GM21529 (cell line): Measurements from ENCODE around the gene UQCC5.

Source experiments
- ATAC-seq: cut with Tn5 transposase; IDR thresholded peaks from one replicate; pipeline ENCODE4 v1.9.1; 2021; ENCODE audit not compliant: unreplicated experiment

UQCC5 gene

DNA sequence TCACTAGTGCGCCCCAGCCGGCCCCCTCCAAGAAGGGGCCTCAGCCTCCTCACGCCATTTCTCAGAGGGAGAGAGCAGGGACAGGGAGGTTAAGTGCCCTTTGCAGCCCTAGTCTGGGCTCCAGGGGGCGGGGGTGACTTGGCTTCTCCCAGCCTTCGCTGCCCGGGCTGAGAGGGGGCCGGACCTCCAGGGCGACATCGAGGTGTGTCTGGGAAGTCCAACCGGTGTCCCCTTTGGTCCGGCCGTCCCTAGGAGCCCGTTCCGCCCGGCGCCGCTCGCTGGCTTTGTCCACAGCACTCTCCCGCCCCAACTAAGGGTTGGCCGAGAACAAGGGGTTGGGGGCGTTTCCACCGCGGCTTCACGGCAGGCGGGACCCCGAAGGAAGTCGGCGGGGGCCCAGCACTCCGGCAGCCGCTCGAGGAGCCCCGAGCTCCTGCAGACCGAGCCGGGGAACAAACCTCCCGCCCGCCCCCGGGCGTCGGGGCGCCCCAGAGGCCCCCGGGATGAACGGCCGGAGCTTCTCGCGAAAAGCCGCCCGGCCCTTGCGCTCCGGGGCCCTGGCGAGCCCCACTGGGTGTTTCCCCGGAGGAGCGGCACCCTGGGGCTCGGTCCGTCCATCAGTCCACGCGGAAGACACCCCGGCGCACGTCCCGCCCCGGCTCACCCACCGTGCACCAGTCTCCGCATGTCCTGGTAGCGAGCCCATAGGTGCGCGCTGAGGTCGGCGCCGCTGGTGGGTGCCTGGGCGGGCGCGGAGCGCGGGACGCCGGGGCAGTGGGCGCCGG is 3.4 kb upstream of the UQCC5 start:
- ATAC-seq: no peak

DNA sequence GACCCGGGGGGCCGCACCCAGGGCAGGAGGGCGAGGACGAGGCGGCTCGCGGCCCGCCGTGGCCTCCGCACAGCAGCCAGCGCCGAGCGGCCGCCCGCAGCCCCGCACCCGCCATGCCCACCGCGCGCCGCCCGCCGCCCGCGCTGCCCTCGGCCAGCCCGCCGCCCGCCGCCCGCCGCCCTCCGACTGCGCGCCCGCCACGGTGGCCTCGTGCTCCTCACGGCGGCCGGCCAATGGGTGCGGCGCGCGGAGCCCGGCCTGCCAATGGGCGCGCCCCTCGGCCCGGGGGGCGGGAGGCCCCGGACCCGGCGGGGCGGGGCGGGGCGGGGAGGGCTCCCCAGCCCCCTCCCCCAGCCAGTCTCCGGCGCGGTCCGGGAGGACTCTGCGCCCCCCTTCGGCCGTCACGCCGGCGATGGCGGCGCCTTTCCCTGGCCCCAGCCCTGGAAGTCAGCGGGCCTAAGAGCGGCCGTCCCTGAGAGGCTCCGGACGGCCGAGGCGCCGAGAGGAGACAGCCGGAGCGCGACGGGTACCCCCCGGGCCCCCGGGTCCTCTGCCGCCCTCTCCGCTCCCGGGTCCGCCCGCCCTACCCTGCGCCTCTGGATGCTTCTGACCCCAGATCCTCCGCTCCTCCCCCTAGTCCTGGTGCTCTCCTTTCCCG is 2.7 kb upstream of the UQCC5 start, which contains the start of gene NT5DC2:
Gene NT5DC2 (minus strand): TSS at position 235 of the 658 bp plus-strand sequence. CDS start 120 bp downstream, at position 115.
- ATAC-seq: no peak

DNA sequence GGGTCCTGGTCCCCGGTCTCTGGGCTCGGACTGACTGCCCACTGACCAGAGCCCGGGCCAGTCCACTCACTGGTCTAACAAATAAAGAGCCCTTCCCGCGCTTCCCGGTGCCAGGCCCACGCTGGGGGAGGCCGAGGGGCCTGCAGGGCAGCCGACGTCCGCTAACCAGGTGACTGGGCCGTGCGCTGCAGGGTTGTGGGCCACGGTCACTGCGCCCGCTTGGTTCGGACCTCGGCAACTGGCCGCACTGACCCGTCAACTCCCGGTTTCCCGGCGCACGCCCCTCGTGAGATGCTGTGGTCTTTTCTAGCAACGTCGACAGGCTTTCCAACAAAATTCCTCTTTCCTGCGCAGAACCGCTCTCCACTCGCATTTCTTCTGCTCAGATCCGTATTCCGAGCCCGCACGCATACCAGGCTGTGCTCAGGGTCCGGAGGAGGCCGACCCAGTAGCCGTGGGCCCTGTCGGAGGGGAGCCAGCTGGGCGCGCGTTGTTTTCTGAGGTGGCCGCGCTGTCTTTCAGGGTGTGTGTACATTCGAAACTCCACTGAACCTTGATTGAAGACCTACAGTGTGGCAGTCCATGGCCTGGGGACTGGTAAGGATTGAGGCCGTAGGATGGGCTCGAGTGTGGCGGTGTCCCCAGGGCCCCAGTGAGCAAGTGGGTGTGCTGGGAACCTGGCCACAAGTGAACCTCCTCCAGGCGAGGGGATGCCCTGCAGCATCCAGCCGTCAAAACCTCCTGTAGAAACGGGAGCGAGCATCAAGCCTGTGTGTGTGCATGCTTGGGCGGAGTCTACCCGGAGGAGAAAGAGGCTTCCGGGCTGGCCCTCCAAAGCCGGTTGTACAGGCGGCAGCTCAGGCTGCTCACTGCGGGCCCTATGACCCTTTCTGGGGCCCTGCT is 1.9 kb upstream of the UQCC5 start:
- ATAC-seq: no peak

DNA sequence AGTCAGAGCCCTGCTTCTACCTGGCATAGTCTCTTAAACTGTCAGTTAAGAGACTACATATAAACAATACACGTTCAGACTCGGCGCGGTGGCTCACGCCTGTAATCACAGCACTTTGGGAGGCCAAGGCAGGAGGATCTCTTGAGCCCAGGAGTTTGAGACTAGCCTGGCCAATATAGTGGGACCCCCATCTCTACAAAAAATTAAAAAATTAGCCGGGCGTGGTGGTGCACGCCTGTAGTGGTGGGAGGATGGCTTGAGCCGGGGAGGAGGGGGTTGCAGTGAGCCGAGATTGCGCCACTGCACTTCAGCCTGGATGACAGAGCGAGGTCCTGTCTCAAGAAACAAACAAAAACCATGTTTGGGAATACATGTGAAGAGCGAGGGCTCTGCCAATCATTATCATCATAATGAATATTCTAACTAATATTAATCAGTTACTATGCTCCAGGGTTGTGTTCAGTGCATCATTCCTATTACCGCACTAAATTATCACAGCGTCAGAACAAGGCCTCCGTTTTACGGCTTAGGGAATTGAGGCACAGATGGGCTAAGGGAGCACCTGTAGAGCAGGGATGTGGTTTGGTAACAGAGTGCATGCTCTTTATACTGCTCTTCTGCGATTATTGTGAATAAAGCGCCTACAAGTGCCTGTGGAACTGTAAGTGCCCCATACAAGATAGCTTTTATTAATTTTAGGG is 844 bp upstream of the UQCC5 start:
- no peak for ATAC-seq

DNA sequence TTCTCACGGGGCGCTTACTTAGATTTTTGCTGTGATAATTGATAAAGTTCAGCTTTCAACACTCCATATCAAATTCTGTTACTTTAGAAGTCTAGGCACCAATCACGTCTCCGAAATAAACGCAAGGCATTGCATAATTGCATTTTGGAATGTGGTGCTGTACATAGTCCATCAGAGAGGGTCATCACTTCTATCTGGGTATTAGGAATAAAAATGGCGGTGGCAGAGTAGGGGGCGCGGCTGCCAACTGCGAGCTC is 365 bp upstream of the UQCC5 start:
- no peak for ATAC-seq

DNA sequence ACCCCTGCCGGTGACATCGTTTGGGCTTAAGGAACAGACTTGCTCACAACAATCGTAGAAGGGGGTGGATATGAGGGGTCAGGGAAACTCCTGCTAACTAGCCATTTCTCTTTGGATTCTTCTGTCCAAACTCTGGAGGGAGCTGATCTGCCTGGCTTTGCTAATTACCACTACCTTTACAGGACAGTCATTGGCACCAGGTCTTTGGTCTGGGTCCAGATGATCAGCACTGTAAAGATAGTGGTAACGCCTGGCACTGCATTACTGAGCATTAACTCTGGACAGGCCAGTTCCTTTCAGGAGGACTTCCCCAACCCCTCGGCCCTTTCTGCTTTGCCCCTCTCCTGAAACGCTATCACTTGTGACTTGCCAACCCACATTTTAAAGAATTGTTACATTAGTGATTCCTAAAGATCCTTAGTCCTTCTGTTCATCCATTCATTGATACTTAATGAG is 788 bp downstream of the UQCC5 start:
- ATAC-seq: no peak

DNA sequence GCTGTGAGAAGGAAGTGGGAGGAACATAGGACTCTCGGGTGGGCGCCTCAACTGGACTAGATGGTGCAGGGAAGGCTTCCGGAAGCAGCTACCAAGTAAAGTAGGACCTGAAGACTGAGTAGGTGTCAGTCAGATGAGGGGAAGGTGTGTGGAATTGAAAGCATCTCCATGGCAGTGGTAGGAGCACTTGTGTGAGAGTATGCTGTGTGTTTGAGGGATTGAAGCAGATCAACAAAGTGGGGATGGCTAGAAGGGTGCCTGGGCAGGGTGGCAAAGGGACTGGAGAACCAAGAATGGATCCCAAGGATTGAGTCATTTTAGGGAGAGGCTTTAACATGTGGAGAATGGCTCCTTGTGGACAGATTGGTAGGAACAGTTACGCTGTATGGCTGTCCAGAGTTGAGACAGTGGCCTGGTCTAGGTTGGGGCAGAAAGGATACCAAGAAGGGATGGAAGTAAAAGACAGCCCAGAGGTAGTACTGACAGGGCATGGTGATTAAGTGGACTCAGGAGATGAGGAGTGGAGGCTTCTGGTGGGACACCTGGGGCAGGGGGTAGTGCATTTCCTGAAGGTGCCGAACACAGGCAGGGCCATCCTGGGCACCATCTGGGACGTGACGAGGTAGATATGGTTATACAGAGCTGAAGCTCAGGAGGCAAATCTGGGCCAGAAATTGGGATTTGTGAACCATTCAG is 1.5 kb downstream of the UQCC5 start:
- no peak for ATAC-seq

DNA sequence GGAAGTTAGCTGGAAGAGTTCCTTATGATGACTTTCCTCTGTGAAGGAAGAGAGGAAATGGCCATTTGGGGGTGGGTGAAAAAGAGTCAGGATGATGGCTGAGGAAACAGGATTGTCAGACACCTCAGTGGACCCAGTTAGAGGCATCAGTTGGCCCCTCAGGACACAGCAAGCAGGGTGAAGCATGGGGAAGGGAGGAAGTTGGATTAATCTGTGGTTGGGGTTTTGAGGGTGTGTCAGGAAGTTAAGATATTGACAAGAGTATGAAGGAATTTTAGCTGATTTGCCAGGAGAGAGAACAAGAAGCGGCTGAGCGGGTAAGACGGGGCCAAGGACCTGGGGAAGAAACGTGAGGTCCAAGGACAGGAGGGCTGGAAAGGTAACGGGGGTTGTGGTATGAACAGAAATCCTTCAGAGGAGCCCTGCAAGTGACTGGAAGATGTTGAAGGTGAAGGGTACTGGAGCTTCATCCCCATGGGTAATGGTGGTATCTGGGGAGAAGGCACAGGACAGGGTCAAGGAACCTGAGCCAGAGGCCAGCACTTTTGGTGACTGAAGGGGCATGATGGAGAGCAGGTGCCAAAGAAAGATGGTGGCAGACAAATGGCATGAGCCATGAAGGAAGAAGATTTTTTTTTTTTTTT is 2.7 kb downstream of the UQCC5 start:
- ATAC-seq: no peak

DNA sequence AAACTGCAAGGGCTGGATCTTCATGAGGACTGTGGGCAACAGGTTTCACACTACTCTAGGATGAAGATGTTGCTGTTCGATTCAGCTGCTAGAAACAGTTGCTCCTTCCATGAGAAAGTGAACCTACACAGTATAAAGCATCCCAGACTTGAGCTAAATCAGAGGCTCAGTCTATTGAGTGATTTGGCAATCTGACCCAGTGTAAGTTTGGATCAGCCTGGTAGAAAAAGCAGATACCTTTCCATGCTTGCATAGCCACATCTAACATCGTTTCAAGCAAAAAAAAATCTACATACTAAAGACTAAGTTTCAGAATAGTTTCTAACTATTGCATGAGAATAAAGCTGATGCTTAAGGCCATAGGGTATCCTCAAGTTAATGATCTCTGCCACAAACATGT is 4.6 kb downstream of the UQCC5 start:
- ATAC-seq: no peak

DNA sequence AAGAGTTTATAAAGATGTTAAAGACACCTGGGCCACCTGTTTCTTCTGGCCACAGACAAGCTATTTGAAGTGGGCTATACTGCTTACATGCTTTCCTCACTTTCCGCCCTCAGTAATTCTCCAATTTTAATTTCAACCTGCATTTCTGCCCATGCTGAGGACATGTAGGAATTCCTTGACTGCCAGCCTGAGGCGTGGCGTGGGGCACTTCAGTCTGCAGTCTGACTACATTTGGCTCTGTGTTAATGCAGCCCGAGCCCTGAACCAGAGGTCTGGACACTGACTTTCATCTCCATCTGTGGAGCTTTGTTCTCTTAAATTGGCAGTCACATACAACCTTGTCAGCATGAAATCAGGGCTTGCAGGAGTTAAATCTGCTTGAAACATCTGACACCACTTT is 8.5 kb downstream of the UQCC5 start:
- no peak for ATAC-seq

DNA sequence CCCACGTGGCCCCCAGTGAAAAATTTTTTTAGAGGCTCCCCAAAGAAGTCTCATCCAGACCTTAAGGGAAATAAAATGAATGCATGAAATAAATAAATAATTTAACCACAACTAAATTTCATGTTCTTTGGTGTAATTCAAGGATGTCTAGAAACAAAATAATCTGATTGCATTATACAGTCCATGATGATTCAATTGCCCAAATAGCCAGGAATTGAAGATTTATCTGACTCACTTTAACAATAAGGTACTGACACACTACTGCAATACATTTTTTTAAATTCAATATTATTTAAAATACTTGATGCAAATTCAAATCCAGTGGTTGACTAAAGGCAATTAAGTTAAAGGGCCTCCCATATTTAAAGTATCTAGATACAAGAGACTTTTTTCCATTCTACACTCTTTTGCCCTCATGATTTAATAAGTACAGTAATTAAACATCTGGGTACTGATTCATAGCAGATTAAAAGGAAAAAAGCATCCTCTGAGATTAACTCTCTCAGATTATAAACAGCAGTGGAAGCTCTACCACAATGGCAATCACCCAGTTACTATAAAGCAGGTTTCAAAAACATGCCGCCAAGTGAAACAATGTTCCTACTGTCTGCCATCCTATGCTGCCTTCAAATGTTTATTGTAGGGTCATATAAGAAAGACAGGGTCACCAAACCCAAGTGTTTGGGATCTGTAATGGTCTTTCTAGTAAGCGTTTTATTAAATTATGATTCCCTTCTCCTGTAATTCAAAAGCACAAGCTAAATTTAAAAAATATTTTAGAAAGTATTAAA is 9.9 kb downstream of the UQCC5 start:
- ATAC-seq: no peak

DNA sequence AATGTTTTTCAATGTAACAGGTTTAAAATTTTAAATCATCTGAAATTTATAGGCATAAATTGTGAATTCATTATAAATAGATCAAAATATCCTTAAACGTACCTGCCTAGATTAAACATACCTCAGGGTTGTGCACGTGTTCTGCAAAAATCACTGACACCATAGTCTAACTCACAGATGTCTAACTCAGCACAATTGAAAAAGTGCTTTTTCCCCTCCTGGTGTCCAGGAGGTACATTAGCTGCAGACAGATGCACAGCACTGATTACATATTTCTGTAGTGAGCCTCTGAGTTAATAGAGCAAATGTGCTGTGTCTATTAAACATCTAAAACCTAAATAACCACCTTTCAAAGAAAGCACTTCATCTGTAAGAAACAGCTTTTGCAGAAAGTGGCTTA is 10.7 kb downstream of the UQCC5 start:
- no peak for ATAC-seq

DNA sequence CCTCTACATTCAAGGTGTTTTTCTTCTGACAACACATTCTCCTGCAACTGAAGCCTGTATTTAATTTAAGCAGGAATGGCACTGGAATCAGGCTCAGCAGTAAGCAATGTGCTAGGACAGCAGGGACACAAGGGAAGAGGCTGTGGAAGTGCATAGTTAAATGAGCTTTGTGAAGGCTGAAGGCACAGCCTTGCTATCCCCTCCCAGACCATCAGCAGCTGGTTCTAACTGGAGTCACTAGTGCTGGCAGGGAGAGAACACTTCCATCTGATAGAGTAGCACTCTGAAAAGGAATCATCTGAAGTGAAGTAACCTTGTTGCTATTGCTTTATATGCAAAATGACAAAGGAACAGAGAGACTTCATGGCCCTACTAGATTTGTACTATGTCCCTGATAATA is 14.7 kb downstream of the UQCC5 start:
- ATAC-seq: no peak

DNA sequence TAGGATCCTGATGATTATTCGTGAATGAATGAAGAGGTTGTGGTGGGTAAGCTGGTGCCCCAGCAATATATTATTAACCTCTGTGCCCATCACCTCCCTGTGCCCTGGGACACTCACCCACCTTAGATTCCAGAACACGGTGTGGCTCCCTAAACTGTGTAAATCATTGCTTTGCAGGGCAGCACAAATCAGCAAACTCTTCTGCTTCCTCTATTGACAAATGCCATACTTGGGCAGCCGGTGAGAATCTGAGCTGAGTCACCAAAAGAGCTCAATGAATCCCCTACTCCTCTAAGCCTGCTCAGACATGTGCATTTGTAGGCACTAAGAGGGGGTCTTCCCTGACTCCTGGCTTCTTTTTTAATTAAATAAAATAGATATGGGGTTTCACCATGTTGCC is 15.7 kb downstream of the UQCC5 start:
- no peak for ATAC-seq

DNA sequence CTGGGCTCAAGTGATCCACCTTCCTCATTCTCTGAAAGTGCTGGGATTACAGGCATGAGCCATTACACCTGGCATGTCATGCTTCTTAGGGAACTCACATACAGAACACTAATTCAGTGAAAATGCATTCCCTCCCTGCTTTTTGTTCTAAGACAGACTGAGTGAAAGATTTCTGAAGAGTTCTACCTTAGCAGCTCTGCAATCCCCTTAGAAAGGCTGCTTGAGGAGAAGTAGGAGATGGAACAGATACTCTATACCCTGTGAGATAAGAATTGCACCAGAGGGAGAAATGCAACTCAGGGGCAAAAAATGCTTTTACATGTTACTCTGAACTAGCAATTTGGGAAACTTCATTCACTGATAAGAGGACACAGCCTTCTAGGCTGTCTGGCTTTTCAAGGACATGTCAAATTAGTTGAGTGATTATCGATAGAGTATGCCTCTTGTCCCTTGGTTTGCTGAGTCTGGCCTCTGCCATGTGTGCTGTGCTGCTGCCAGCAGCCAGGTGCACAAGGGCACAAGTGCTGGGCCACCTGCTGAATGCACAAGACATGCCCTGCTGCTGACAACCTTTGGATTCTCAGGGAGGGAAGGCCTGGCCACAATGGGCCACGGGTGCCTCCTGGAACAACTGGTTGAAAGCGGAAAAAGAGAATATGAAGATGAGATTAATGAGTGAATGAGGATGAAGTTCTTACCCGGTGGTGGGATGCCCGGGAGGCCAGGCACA is 17.8 kb downstream of the UQCC5 start:
- ATAC-seq: no peak

DNA sequence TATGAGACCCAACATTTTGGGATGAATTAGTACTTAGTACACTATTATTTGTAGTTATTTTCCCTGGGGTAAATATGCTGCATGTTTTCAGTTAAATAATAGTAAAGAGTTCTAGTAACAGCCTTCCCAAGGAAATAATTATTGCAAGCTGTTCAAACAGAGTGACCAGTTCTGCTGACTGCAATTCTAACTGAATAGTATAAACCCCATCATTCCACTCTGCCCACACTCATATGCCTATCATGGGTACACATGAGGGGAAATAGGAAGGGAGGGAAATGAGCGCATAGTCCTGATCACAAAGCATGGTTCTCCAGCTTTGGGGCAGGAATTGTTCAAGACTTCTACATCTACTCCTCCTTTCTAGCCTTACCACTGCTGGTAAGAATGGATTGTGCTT is 18.7 kb downstream of the UQCC5 start:
- ATAC-seq: no peak

DNA sequence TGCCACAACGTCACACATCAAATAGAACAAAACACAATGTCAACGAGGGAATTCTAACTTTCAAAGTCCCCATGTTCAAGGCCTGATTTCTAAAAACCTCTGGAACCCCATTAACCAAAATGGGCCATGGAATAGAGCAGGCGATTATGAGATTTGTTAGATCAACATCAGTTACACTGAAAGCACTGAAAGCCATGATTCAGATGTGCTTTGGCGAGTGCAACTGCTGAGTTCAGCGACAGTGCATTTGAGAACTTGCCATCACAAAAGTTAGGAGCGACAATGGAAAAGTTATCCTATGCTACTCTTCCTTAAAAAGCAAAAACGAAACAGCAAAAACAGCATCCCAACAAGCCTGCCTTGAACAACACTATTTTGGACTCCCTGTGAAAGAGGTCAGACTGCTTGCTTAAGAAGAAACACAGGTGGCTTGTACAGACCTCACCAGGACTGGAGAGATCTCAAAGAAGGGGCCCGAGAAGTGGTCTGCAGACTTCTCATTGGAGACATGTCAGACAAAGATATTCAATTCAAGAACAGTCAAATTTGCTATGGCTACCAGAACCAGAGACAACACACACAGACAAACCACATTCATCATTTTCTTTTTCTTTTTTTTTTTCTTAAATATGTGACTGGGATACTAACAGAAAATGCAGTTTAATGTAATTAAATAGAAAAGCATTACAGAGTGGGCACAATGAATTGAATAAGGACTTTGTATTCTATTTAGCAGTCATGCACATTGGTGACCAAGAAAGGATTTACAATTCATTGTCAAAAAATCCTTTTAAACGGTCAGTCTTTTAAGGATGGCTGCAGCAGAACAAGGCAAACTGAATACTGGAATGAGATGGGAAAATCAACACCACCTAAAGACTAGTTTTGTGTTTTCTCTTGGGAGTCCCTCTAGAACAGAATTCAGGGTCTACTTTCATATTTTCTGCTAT is 20.9 kb downstream of the UQCC5 start:
- no peak for ATAC-seq

DNA sequence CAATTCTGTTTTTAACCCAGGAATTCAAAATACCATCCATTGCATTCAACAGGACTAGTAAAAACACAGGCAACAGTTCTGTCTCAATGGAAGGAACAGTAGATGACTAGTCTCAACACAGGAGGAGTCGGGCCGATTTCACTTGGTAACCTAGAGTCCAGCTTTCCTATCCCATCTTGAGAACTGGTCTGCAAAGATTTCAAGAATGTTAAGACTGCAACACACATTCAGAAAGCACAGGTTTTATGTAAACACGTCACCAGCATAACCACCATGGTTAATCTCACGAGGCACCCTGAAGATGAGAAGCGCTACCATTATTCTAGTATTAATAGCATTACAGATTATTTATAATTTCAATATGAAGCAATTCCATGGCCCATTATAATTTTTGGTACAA is 22.0 kb downstream of the UQCC5 start:
- no peak for ATAC-seq
